Activated CD4-positive, alpha-beta T cell treated with anti-CD3 and anti-CD28 coated beads, Interleukin-2, amount 50 U/mL, for 4 hours (primary cell): ENCODE data around the gene STOML1.

Experiments
- DNase-seq, 2 experiments: peaks; one replicate each; pipeline ENCODE4 v3.0.0-alpha.2; 2020

The STOML1 gene, protein sequence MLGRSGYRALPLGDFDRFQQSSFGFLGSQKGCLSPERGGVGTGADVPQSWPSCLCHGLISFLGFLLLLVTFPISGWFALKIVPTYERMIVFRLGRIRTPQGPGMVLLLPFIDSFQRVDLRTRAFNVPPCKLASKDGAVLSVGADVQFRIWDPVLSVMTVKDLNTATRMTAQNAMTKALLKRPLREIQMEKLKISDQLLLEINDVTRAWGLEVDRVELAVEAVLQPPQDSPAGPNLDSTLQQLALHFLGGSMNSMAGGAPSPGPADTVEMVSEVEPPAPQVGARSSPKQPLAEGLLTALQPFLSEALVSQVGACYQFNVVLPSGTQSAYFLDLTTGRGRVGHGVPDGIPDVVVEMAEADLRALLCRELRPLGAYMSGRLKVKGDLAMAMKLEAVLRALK

DNA sequence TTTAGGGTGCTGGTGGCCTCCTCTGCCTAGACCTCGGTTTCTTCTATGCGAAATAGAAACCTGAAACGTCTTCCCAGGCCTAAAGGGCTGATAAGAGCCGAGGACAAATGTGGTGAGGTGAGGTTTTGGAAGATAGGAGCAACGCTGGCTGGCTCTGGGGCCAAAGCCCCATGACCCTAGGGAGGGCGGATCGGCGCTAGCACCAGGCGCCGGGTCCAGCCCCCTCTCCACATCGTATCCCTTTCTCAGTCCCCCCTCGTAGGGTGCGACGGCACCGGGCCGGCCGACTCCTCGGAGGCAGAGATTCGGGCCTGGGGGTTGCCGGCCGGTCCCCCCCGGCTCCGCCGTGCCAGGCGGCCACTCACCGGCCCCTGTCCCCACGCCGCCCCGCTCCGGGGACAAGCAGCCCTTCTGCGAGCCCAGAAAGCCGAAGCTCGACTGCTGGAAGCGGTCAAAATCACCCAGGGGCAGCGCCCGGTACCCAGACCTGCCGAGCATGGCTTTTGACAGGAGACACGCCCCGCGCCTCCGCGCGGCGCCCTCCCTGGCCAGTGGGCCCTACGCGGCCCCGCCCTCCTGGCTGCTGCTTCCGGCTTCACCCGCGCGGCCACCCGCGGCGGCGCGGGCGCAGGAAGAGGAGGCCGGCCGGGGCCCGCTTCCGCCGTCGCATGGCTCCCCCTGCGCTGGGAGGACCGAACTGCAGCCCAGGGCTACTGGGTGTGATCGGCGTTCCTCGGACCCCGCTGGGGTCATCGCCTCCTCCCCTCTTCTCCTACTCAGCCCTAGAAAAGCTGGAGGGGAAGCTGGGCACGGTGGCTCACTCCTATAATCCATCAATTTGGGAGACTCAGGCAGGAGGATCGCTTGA, at the start of gene STOML1:
TSS of gene STOML1 (minus strand) at position 570 of the 868 bp plus-strand sequence. CDS start at position 498, 72 bp downstream.
- peak; percentile 90 to 94 for DNase-seq

DNA sequence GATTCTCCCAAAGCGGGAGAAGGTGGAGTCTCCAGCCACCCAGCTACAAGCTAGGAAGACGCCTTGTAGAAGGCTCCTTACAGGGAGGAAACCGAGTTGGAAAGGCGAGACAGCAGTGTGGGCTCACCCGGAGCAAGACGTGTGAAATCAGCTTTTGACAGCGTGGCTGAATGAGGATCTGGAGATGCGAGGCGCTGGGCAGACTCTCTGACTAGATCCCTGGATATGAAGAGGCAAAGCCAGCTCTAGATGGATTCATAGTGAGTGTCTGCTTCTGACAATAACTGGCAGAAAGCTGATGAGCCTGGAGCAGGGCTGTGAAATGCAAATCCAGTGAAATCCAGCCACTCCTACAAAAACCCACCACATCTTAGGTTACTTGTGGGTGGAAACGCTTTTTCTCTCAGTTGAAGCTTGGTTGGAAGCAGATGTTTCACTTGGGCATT, 49.2 kb upstream of the STOML1 start:
- no peak for DNase-seq

DNA sequence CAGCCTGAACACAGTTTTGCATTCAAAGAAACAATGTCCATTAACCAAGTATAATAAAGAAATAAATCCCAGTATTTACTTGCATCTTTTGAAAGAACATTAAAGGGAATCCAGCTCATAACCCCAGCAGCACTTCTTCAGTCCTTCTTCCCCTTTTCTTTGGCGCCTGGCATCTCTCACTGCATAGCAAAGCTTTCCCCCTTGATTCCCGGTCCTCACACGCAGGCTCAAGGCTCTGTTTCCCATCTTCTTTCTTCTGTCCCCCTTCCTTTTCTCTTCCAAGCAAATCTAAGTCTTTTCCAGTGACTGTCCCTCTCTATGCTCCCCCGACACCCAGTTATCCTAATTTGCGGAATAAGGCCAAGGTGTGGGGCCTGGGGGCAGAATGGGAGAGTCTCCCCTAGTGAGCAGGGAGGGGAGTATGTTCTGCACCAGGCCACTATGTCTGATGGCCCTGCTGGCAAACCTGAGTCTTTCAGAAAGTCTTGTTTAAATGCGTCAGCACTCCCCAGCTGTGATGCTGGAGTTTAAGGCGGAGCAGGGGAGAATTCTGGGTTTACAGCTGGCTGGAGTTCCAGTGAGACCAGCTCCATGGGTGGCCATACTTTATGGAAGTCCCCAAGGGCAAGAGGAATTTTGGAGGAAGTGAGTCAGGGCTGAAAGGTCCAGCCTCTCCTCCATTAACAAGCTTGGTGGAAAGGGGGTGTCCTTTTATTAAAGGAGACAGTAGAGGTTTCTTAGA, 48.2 kb upstream of the STOML1 start:
- no peak for DNase-seq

DNA sequence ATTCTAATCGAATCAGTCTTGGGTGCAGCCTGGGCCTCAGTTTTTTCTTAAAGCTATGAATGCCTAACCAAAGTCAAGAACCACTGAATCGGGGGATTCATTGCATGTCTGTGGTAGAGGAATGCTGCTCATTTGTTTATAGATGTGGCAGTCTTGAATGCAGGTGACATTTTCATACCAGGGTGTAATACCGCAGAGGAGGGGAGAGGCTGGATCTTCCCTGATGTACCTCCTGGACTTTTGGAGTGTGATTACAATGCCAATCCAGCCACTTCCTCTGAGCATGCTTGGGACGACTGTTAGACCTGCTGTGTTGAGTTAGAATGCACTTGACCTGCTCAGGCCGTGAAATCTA, 47.5 kb upstream of the STOML1 start:
- no peak for DNase-seq

DNA sequence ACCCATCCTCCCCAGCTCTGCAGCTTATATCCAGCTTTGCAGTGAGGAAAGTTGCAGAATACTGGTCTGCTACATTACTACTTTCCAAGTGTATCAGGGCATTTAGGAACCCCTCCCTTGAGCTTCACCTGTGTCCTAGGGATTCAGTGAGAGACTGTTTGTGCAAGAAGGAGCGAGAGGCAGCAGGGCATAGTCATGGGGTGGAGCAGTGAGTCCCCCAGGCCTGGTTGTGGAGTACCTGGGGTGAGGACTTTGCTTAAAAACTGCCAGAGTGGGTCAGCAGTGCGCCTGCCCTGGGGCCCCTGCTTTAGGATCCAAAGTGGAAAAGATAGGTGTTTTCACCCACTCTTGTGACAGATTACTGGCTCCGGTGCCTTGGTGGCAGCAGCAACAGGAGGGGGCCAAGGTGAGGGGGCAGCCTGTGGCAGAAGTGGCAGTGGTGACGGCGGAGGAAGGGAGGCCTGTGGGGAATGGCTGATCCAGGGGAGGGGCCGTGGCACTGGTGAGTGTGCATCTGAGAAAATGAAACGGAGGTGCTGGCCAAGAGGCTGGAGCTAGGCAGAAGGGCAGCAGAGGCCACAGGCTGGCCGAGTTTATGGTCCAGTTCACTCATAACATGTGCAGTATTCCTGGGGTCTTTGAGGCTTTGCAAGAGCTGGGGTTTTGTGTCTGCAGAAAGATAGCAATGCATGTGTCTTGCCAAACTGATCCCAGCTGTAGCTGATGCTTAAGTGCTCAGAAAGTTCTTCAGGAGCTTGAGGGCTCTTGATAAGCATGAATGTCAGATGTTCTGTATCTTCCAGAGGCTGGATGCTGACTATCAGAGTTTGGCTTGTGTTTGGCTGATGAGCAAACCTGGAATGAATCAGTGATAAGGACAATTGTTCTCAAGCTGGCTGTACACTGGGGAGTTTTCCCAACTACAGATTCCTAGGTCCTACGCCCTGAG, 46.9 kb upstream of the STOML1 start:
- DNase-seq: no peak

DNA sequence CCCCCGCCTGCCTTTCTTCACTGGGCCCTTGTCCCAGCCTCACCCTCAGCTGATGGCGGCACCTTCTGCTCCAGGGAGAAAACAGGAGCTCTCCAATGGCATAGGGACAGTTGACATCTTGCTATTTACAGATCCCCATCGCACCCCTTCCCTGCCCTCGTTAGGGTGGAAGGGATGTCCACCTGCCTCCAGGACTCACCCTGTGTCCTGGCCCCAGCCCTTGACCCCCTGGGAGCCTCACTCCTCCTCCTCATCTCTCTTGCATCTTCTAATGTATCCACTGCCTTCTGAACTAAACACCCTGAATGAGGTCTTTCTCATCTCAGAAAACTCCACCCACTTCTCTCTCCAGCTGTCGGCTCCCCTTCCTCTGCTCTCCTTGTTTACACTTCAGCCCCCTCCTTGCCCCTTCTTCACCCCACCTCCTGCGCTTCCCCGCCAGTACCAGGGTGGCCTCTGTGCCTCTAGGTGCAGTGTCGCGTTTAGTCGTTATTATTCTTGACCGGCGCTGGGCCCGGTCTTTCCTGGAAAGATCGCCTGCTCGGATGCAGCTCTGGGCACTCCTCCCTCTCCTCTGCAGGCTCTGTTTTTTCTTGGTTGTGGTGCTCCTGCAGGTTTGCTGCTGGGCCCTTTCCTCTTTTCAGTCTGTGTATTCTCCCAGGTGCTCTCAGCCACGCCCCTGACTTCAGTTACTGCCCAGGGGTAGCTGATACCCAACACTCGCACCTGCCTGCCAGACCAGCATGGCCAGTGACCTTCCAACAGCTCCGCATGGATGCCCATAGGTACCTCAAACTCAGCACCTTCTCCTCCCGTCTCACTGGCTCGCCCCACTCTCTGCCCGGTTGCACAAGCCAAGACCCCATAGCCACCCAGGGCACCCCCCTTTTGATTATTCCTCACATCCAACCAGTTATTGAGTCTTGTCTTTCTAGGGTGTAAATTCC, 45.3 kb upstream of the STOML1 start:
- no peak for DNase-seq

DNA sequence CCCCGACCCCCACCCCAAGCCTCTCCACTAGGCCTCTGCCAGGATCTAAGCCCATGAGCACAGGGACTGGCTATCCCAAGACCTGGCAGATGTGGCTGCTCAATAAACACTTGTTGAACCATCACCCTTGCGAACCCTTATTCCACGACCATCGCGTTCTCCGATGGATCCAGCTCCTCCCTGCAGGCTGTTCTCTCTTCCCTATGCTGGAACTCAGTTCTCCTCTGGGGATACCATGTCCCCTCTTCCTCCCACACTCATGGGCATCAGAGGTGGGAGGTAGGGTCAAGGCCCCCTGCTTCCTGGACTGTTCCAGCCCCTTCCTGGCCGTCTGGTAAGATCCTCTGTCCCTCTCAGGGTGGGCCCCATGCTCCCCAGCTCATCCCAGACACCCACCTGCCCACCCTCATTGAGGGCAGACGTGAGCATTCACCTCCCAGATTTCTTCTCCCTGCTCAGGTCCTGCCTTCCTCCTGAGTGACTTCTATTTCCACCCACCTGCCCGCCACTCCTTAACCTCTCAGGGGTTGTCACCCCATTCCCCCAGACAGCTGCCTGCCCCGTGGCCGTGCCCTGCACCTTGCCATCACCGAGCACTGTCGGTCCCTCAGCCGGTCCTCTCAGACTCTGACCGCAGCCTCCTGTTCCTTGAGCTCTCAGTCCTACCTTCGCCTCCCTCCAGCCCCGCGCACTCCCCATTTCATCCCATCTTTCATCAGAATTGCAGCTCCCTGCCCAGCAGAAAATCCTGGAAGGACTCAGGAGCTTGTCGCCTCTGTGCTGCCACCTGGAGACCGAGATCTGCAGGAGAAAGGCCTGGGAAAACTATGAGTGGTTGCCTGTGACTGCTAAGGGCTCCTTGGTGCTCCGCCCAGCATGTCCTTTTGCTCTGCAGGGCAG, 44.4 kb upstream of the STOML1 start:
- no peak for DNase-seq

DNA sequence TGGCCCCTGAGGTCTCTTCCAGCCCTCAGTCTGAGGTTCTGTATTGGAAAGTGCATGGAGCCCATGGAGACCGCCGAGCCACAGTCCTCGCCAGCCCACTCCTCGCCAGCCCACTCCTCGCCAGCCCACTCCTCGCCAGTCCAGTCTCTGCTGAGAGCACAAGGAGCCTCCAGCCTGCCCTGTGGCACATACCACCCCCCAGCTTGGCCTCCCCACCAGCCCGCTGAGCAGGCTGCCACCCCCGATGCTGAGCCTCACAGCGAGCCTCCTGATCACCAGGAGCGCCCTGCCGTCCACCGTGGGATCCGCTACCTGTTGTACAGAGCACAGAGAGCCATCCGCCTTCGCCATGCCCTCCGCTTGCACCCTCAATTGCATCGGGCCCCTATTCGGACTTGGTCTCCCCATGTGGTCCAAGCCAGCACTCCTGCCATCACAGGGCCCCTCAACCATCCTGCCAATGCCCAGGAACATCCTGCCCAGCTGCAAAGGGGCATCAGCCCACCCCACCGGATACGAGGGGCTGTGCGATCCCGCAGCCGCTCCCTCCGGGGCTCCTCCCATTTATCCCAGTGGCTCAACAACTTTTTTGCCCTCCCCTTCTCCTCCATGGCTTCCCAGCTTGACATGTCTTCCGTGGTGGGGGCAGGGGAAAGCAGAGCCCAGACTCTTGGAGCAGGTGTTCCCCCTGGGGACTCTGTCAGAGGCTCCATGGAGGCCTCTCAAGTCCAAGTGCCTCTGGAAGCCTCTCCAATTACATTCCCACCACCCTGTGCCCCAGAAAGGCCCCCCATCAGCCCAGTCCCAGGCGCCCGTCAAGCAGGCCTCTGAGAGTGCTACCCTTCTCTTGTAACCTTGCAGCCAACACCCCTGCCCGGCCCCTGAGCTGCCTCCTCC, 43.3 kb upstream of the STOML1 start:
- no peak for DNase-seq

- no peak for DNase-seq
Observed at GRCh38 chr15:74034206-74034755, 42.2 kb upstream of the STOML1 start.

DNA sequence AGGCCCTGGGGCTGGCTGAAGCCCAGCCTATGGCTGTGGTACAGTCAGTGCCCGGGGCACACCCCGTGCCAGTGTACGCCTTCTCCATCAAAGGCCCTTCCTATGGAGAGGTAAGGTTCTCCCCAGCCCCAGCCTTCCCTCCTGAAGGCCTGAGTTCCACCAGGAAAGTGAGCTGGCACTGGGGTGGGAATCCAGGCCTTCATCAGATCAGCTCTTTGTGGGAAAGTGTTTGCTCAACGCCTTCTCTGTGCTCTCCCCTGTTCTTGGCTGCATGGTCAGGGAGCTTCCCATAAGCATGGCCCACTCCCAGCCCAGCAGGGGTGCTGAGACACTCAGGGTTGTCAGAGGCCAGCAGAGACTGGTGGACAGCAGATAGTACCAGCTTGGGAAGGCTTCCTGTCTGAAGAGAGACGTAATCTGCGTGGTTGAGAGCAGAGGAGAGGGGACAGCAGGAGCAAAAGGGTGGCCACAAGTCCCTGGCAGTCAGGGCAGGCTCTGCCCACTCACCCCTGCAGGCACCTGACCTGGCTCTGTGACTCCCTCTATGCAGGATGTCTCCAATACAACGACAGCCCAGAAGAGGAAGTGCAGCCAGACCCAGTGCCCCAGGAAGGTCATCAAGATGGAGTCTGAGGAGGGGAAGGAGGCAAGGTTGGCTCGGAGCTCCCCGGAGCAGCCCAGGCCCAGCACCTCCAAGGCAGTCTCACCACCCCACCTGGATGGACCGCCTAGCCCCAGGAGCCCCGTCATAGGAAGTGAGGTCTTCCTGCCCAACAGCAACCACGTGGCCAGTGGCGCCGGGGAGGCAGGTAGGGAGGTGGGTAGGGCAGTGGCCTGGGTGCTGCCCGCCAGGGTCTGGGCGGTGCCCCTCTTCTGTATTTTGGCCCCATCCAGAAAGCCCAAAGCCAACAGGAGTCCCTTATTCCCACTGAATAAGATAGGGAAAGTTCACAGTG, 40.8 kb upstream of the STOML1 start:
- DNase-seq: no peak

DNA sequence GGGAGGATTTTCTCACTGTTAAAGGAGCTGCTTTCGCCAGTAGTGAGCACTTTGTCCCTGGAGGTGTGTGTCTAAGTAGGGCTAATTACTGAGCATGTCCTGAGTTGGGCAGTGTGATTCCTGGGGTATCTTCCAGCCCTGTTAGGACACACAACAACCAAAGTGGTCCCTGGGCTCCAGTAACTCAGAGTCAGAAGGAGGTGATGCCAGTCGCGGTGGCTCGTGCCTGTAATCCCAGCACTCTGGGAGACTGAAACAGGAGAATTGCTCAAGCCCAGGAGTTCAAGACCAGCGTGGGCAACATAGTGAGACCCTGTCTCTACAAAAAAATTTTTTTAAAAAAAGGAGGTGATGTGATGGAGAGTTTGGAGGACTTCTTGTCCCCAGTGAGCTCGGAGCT, 40.0 kb upstream of the STOML1 start:
- no peak for DNase-seq

DNA sequence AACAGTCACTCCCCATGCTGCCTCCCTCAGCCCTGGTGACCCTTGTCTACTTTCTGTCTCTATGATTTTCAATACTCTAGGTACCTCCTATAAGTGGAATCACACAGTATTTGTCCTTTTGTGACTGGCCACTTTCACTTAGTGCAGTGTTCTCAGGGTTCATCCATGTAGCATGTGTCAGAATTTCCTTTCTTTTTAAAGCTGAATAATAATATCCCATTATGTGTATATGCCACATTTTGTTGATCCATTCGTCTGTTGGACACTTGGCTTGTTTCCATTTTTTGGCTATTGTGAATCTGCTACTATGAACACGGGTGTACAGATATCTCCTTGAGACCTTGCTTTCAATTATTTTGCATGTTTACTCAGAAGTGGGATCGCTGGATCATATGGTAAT, 36.6 kb upstream of the STOML1 start:
- no peak for DNase-seq

GRCh38 chr15:74027688-74028087, 35.6 kb upstream of the STOML1 start:
- no peak for DNase-seq

- no peak for DNase-seq
Observed at GRCh38 chr15:74025436-74025835, 33.3 kb upstream of the STOML1 start.

- no peak for DNase-seq
Observed at GRCh38 chr15:74024687-74025086, 32.6 kb upstream of the STOML1 start.

GRCh38 chr15:74022706-74023470, 30.8 kb upstream of the STOML1 start:
- no peak for DNase-seq
